Middle frontal gyrus (tissue), 1 donor: ENCODE data around the gene CDH23.

Experiments
- DNase-seq: peaks from one replicate; pipeline ENCODE4 v3.0.0-alpha.2; 2015; ENCODE audit warnings: low spot score; ENCODE audit errors: extremely low spot score

CDH23 gene

GRCh38 chr10:71637305-71637704 lies 240.6 kb downstream of the CDH23 start:
- no peak for DNase-seq

DNA sequence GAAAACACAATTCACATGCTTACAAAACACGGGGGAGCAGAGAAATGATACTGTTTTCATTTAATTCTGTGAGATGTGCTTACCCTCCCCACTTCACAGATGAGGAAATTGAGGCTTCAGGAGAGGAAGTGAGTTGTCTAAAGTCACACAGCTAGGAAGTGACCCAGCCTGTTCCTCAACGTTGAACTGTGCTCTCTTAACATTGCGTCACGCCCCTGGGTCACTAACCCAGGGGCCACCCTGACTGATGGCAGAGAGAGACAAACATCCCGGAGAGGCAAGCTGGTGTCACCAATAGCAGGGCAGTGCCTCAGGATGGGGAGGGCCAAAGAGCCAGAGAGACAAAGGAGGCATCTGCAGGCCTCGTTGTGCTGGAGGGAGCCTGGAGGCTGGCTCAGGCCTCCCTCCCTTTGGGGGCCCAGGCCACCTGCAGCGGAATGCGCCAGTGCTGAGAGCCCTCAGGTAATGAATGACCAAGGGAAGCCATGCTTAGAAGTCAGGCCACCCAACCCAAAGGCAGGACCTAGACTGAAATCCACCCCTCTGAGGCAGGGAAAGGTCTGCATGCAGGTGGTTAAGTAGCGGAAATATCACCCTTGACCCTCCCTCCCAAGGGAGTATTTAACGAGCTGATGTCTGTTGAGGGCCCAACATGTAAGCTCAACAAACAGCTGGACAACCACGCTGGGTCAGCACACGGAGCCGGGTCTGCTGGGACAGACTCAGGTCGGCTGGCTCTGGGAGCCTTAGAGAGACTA lies 241.5 kb downstream of the CDH23 start:
- DNase-seq = no peak

GRCh38 chr10:71638822-71639719 lies 242.4 kb downstream of the CDH23 start:
- no peak for DNase-seq

DNA sequence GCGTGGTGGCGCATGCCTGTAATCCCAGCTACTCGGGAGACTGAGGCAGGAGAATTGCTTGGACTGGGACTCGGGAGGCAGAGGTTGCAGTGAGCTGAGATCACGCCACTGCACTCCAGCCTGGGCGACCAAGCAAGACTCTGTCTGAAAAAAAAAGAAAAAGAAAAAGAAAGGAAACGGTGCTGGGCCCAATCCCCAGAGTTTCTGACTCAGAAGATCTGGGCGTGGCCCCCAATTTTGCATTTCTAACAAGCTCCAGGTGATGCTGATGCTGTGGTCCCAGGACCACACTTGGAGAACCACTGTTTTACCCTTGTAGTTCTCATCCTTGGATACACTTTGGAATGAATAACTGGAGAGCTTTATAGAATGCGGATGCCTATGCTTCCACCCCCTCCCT lies 243.9 kb downstream of the CDH23 start:
- DNase-seq = no peak

- DNase-seq = no peak
Measured at GRCh38 chr10:71641449-71641848, 244.7 kb downstream of the CDH23 start.

GRCh38 chr10:71641986-71642385 lies 245.3 kb downstream of the CDH23 start:
- DNase-seq = no peak

GRCh38 chr10:71643904-71644303 lies 247.2 kb downstream of the CDH23 start:
- DNase-seq = no peak

DNA sequence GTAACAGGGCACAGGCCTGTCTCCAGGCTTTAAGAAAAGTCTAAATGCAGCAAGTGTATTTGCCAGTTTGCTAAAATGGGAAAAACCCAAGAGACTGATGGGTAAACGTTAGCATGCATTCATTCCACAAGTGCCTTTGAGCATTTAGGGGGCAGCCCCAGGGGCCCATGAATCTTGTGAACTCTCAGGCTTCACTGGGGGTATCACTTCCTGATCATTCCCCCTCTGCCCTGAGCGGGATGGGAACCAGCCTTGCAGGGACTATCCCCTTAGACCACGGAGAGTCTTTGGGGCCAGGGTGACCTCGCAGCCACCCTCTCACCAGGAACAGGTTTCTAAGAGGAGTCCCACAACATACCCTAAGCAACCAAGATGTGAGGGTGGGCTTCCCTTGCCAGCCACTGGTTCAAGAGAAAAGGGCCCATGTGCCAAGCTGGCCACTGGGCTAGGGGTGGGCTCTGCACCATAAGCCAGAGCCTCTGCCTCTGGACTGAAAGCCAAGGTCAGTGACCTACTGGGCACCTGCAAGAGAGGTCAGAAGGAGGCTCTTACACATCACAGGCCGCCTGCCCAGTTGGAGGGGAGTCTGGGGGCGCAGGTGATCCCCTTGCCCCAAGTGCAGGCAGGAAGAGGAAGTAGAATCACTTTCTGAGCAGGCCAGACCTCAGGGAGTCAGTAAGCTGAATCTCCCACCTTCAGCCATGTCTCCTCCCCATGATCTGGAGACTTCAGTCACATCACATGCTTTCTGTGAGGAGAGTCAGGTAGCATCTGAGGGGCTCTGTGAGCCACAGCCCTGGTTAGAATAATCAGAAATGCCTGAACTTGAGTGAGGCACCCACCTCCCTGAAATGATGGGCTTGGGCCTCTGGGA lies 247.8 kb downstream of the CDH23 start:
- DNase-seq = no peak

GRCh38 chr10:71645185-71645584 lies 248.5 kb downstream of the CDH23 start:
- no peak for DNase-seq

DNA sequence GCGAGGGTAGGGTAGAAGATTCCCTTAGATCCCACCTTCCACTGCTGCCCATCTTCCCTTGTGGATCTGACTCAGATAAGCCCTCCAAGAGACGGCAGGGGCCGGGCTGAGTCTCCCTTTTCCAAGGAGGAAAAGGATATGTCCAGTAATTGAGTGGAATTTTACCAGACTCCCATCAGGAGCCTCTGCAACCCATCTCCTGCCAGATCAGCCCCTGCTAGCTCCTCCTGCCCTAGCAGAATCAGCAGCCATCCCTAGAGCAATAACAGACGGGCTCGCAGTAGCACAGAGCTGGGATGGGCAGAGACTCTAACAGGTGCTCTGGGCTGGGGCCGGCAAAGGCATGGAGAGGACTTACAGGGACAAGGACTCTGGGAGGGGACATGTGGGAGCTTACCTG lies 249.3 kb downstream of the CDH23 start:
- no peak for DNase-seq

DNA sequence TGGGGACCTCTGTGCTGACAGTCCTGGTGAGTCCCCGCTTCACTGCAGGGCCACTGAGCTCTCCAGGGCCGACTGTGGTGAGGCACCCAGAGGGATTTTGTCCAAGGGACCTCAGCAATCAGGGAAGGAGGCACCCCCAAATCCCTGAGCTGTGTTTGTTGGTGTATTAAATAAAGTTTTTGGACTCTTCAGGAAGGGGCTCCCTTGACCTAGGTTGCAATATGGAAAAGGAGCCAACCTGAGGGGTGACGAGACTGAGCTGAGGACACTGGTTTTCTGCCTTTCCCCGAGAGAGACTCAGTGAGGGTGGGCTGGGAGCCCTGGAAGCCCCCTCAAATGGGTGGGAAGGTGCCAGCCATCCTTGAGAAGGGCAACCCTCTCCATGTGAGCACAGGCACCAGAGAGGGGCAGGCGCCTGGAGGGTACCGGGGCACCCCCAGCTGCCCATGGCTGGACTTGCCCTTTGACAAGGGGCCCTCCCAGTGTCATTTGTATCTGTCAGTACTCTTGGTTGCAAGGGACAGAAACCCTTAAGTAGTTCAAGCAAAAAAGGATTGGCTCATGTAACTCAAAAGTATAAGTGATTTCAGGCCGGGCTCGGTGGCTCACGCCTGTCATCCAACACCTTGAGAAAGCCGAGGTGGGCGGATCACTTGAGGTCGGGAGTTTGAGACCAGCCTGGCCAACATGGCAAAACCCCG lies 250.0 kb downstream of the CDH23 start:
- DNase-seq = no peak

DNA sequence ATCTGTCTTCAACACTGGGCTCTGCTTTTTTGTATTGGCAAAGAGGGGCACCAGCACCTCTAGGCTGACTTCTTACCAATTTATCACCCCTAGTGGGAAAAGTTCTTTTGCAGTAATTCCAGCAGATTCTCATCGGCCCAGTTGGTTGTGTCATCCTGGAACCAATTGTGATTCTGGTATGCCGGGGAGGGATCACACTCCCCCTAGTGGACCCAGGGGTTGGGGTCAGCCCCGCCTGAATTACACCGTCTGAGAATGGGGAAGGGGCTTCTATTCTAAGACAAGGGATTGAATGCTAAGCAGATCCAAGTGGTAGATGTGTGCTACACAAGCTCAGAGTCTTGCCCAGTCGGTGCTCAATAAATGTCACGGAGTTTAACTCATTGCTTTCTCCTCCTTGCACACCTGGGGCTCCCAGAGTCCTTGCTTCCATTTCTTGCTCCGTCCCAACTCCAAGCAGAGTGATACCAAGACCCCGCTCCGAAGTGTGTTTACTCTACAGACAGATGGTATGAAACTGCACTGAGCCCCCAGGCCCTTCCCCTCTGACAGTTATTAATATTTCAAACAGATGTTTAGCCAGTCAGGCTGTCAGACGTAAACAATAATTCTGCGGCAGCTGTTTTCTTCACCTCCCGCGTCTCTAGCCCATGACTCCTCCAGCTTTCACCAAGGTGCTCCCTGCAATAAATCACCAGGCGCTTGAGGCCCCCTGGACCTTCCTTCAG lies 251.0 kb downstream of the CDH23 start:
- DNase-seq = no peak

DNA sequence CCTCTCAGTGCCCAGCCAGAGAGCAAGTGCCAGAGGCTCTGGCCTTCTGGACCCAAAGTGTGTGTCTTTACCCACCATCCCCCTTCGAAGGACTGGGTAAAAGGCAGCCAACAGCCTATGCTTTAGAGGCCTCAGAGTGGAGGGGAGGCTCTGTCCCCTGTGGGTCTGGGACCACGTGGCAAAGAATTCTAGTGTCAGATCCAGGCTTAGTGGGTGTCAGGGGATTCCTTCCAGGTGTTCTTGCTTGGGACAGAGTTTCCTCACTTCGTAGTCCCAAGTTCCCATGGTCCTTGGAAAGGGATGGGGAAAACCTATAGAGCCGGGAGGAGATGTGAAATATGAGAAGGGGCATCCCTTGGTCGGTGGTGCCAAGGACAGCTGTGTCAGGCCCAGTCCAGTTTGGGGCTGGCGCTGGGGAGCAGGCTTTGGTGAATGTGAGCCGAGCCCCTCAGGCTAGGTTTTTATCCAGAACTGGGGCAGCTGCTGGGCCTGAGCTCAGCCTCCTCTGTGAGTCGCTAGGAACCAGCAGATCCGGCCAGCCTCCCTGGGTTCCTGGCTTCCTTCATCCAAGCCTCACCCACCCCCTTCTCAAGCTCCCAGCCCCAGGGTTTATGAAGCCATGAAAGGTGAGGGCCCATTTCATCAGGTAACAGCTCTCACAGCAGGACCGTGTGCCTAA lies 251.7 kb downstream of the CDH23 start:
- DNase-seq = no peak

DNA sequence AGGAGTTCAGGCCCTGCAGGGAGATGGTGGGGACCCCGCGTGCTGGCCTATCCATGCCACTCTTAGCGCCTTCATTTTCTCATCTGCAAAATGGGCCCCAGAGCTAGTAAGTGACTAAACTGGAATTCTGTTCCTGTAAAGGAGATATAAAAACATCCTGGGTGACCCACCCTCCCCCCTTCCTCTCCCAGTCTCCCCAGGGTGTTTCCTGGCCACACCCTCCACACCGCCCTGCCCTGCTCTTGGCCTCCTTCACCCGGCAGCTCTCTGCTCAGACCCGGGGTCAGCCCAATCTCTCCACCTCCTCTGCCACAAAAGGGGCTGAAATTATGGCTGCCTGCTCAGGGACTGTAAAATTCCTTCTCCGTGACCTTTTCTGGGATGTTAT lies 252.2 kb downstream of the CDH23 start:
- DNase-seq = no peak

- DNase-seq = no peak
Measured at GRCh38 chr10:71649631-71650030, 252.9 kb downstream of the CDH23 start.

DNA sequence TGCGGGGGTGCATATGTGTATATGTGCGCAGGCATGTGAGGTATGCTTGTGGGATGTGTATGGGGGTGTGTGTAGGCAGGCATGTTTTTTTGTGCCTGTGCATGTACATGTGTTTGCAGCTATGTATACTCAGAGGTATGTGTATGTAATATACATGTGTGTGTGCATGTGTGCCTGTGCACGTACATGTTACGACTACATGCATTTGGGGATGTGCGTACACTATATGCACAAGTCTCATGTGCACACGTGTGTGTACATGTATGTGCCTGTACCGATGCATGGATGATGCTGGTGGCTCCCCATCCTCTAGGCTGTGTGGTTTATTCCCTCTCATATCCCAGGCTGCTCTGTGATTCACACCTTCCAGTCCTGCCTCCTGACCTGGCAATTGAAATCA lies 253.7 kb downstream of the CDH23 start:
- DNase-seq = no peak

- no peak for DNase-seq
Measured at GRCh38 chr10:71651428-71651827, 254.7 kb downstream of the CDH23 start.

DNA sequence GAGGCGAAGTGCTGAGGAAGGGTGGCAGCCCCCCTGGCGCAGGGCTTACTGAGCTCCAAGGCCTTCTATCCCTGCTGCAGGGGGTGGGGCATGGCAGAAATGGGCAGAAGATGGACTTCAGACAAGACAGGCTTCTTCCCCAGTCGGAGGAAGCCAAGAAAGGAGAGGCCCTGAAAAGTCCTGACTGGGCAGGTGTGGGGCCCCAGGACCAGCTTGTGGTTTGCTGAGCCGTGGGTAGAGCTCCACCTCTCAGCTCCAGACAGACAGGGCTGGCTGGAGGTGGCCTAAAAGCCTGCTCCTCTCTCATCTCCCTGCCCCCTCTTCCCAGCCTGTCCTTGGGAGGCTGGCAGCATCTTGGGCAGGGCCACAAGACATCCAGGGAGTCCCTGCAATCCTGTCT lies 255.2 kb downstream of the CDH23 start:
- no peak for DNase-seq

DNA sequence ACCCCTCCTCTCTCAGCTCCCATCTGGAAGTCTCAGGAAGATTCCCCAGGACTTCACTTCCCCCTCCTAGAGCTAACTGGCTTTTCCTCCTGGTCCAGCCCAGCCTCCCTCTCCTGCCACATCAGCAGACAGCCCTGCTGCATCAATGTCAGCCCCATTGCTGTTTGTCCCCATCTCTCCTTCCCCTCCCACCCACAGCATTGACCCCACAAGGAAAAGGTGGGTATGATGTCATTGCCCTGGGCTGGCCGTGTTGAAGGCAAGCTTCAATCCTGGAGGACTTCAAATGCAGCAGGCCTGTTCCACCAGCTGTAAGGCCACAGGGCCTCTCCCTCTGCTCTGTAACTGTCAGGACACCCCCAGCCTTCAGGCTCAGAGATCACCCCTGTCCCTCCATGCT lies 256.3 kb downstream of the CDH23 start:
- no peak for DNase-seq

- DNase-seq = no peak
Measured at GRCh38 chr10:71656220-71656619, 259.5 kb downstream of the CDH23 start.
